SU-DHL-6 (cell line): ENCODE data around the gene DGUOK.

Source experiments
- EZH2phosphoT487 ChIP-seq: fragments of 200-600 bp; sonication (generic), shearing (Covaris generic); conservative IDR thresholded peaks from 2 replicates; pipeline ENCODE4 v1.6.1; 2018; ENCODE audit warnings: mild to moderate bottlenecking, antibody characterized with exemption, low read length, moderate library complexity, mixed read lengths
- TF ChIP-seq, protein P1 (sequence below): fragments of 200-600 bp; sonication (generic); IDR thresholded peaks from one replicate; pipeline ENCODE4 v1.5.1; 2017; ENCODE audit warnings: antibody characterized with exemption, mild to moderate bottlenecking, low read length, moderate library complexity; ENCODE audit not compliant: insufficient read depth, poor library complexity, severe bottlenecking

DNA sequence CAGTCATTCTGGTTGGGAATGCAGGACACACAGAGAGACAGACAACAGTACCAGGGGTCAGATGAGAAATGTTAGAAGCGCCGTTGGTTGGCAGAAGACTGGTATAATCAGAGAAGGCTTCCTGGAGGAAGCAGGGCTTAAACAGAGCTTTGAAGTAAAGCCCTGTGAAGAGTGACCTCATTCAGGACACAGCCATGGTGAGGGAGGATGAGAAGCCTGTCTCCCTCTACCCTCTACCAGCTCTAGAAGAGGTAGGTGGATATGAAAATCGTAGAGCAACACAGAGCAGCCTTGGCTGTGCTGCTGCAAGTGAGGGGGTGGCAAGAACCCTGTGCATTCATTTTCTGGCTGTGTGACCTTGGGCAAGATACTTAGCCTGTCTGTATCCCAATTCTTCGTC lies 72.3 kb downstream of the DGUOK start:
- TF ChIP-seq, protein P1, sequence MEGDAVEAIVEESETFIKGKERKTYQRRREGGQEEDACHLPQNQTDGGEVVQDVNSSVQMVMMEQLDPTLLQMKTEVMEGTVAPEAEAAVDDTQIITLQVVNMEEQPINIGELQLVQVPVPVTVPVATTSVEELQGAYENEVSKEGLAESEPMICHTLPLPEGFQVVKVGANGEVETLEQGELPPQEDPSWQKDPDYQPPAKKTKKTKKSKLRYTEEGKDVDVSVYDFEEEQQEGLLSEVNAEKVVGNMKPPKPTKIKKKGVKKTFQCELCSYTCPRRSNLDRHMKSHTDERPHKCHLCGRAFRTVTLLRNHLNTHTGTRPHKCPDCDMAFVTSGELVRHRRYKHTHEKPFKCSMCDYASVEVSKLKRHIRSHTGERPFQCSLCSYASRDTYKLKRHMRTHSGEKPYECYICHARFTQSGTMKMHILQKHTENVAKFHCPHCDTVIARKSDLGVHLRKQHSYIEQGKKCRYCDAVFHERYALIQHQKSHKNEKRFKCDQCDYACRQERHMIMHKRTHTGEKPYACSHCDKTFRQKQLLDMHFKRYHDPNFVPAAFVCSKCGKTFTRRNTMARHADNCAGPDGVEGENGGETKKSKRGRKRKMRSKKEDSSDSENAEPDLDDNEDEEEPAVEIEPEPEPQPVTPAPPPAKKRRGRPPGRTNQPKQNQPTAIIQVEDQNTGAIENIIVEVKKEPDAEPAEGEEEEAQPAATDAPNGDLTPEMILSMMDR = no peak
- TF ChIP-seq EZH2phosphoT487 = no peak
